Measurements from ENCODE around the gene GPR25. TPM values are rescaled to one million over a fixed set of nuclear protein-coding genes. Genes with fewer than 3 reads are reported as not detected.

GPR25 gene
- total RNA-seq, 1 experiment from 2014 or later, result not detected

- intact Hi-C loops (cut with micrococcal nuclease; ENCODE audit: unreplicated experiment), result loop anchor here (10.0 kb wide), 1 partner anchor 211 kb away; the partner anchor contains the start of gene KIF14
Measured at GRCh38 chr1:200836213-200836612, 36.6 kb upstream of the GPR25 start.

DNA sequence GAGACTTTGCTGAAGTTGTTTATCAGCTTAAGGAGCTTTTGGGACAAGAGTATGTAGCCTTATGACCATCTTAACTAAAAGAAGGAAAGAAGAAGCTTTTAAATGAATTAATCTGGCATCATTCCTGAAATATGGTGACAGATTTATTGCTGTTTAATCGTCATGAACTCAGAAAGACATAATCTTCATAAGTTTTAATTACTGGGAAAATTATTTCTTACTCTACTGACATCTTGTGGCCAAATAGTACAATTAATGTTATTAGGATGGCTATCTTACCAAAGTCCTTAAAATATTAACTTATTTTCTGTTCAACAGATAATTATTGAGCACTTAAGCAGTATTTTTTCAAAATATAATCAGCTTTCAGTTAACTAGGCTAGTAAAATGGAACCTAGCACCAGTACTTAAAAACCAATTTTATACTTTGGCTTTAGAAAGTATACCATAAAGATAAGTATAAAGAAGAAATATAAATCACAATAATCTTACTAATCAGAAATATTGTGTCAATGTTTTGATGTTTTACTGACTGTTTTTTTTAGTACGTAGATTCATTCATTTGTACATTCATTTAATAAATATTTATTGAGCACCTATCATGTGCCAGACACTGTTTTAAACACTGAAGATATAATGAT lies 34.7 kb upstream of the GPR25 start:
- Histone ChIP-seq H3K4me1 (ENCODE audit: insufficient read depth, low read length, poor library complexity, severe bottlenecking) (no peaks in the 10 kb centered on the region), H3K4me3 (ENCODE audit: low read depth, low read length, poor library complexity, severe bottlenecking) (no peak overlapping the region), H3K27ac (ENCODE audit: low read depth, low read length, poor library complexity, severe bottlenecking) (no peak overlapping the region), H3K36me3 (ENCODE audit: insufficient read depth, low read length, poor library complexity, severe bottlenecking) (peaks cover 3% of the 10 kb centered on the region), H3K27me3 (replicated peaks; ENCODE audit: insufficient read depth, low read depth, low read length, poor library complexity) (no peaks in the 10 kb centered on the region), H3K9me3 (ENCODE audit: low read depth, low read length, poor library complexity, severe bottlenecking) (peaks cover 9% of the 10 kb centered on the region)
- intact Hi-C loops (cut with micrococcal nuclease; ENCODE audit: unreplicated experiment), result loop anchor here (10.0 kb wide), 1 partner anchor 213 kb away; the partner anchor contains the start of gene KIF14
- BruUV-seq (replicated peaks), result no TSS peak
- ChIA-PET POLR2A (ENCODE audit: low non-redundant PET) (no interaction called here), CTCF (interaction anchor here (0.9 kb wide), 1 partner anchor 216 kb away, joined by 3 read pairs; no protein-coding TSS in a partner anchor)
- DNase-seq (ENCODE audit: low spot score), result peak; percentile 53
- TF ChIP-seq CTCF (conservative IDR thresholded peaks at IDR 0.05; ENCODE audit: low read depth, low read length) (peak; percentile 62), EZH2 (IDR thresholded peaks at IDR 0.05; ENCODE audit: borderline replicate concordance, low read depth, low read length, poor library complexity, severe bottlenecking) (no peak)

More at GRCh38 chr1:200836213-200836612, 36.6 kb upstream of the GPR25 start:
- DNase-seq (ENCODE audit: low spot score), result no peak
- ChIA-PET POLR2A (ENCODE audit: low non-redundant PET) (interaction anchor here (0.6 kb wide), 1 partner anchor 60 kb away, joined by 4 read pairs; no protein-coding TSS in a partner anchor), CTCF (no interaction called here)
- TF ChIP-seq CTCF (conservative IDR thresholded peaks at IDR 0.05; ENCODE audit: low read depth, low read length) (no peak), EZH2 (IDR thresholded peaks at IDR 0.05; ENCODE audit: borderline replicate concordance, low read depth, low read length, poor library complexity, severe bottlenecking) (no peak)
- no TSS peak for BruUV-seq (replicated peaks)
- H3K9me3 ChIP-seq (ENCODE audit: low read depth, low read length, poor library complexity, severe bottlenecking), result peaks cover 9% of the 10 kb centered on the region
- no peaks in the 10 kb centered on the region for H3K4me1 ChIP-seq (ENCODE audit: insufficient read depth, low read length, poor library complexity, severe bottlenecking)
- peaks cover 3% of the 10 kb centered on the region for H3K36me3 ChIP-seq (ENCODE audit: insufficient read depth, low read length, poor library complexity, severe bottlenecking)
- no peaks in the 10 kb centered on the region for H3K27me3 ChIP-seq (replicated peaks; ENCODE audit: insufficient read depth, low read depth, low read length, poor library complexity)
- no peak overlapping the region for H3K27ac ChIP-seq (ENCODE audit: low read depth, low read length, poor library complexity, severe bottlenecking)
- no peak overlapping the region for H3K4me3 ChIP-seq (ENCODE audit: low read depth, low read length, poor library complexity, severe bottlenecking)

DNA sequence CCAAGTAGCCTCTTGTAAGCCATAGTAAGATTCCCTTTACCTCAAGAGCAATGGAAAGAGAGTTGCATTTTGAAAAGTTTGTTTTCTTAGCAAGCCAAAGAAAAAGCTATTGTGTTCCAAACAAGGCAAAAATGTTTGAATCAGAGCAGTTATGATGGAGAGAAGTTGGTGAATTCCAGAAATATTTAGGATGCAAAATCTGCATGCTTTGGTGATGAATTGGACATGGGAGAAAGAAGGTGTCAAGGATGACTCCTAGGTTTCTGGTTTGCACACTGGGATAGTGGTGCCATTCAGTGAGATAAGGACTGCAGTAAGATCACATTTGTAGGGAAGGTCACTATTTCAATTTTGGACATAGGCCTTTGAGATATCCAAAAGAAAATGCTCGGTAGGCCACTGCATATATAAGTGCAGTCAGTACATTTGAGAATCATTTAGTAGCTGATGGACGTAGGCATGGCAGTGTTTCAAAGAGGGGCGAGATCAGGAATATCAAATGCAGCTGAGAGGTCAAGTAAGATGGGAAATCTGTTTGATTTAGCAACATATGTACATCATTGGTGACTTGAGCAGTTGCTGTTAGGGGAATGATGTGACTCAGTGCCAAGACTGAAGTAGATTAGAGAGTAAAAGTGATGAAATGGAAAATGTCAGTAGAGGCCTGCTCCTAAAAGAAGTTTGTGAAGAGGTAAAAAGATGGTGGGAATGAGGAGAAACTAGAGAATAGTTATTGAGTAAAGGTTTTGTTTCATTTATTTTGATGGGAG lies 33.9 kb upstream of the GPR25 start:
- no peaks in the 10 kb centered on the region for H3K4me1 ChIP-seq (ENCODE audit: insufficient read depth, low read length, poor library complexity, severe bottlenecking)
- no peak overlapping the region for H3K27ac ChIP-seq (ENCODE audit: low read depth, low read length, poor library complexity, severe bottlenecking)
- ChIA-PET POLR2A (ENCODE audit: low non-redundant PET) (no interaction called here), CTCF (no interaction called here)
- DNase-seq (ENCODE audit: low spot score), result no peak
- H3K36me3 ChIP-seq (ENCODE audit: insufficient read depth, low read length, poor library complexity, severe bottlenecking), result peaks cover 3% of the 10 kb centered on the region
- H3K27me3 ChIP-seq (replicated peaks; ENCODE audit: insufficient read depth, low read depth, low read length, poor library complexity), result no peaks in the 10 kb centered on the region
- H3K4me3 ChIP-seq (ENCODE audit: low read depth, low read length, poor library complexity, severe bottlenecking), result no peak overlapping the region
- no TSS peak for BruUV-seq (replicated peaks)
- TF ChIP-seq CTCF (conservative IDR thresholded peaks at IDR 0.05; ENCODE audit: low read depth, low read length) (no peak), EZH2 (IDR thresholded peaks at IDR 0.05; ENCODE audit: borderline replicate concordance, low read depth, low read length, poor library complexity, severe bottlenecking) (no peak)
- intact Hi-C loops (cut with micrococcal nuclease; ENCODE audit: unreplicated experiment), result loop anchor here (10.0 kb wide), 1 partner anchor 214 kb away; the partner anchor contains the start of gene KIF14
- peaks cover 9% of the 10 kb centered on the region for H3K9me3 ChIP-seq (ENCODE audit: low read depth, low read length, poor library complexity, severe bottlenecking)
